GM21360 (cell line): ENCODE results near the gene RSL1D1.
A peak's percentile ranks its signal among the peaks of the same experiment; 100 is the strongest.

Experiments
- ATAC-seq: cut with Tn5 transposase; IDR thresholded peaks from one replicate; pipeline ENCODE4 v1.9.1; 2021; ENCODE audit warnings: mild to moderate bottlenecking, moderate library complexity; ENCODE audit not compliant: unreplicated experiment

RSL1D1 gene

DNA sequence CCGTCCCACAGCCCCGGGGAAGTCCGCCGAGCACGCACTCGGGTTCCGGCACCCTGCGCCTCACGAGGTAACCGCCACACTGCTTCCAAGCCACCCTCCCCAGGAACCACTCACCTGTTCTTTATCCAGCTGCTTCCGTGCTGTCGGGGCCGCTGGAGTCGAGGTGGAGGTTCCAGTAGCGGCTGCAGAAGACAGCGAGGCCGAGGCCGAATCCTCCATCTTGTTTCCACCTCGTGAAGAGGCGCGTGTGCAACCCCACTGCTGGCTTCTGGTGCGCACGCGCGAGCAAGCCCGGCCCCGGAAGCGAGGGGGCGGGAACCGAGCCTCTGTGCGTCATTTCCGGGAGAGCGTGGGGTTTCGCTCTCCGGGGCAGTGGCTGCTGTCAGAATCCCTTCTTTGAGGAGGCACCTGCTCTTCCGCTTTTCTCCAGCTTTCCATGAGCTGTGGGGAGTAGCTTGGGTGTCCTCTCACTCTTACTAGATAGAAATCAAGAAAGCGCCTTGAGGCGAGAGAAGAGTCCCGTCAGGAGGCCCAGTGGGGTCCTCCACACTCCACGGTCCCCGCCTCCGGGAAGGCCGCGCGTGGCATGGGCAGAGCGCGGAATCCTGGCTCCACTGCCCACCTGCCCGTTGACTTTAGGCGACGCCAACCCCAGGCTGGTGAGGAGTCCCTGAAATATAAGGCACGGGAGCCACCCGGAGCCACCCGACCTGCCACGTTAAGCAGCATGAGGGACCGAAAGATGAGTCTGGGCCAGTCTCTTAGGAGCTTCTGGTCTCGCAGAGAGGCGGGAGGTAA is at the start of gene RSL1D1:
RSL1D1 (minus strand) TSS at position 249 of the 798 bp plus-strand sequence; CDS start at position 219, 30 bp downstream.
- peak; percentile 72 for ATAC-seq

- no peak for ATAC-seq
These were observed 49.7 kb upstream of the RSL1D1 start for GRCh38 chr16:11901091-11901490.

DNA sequence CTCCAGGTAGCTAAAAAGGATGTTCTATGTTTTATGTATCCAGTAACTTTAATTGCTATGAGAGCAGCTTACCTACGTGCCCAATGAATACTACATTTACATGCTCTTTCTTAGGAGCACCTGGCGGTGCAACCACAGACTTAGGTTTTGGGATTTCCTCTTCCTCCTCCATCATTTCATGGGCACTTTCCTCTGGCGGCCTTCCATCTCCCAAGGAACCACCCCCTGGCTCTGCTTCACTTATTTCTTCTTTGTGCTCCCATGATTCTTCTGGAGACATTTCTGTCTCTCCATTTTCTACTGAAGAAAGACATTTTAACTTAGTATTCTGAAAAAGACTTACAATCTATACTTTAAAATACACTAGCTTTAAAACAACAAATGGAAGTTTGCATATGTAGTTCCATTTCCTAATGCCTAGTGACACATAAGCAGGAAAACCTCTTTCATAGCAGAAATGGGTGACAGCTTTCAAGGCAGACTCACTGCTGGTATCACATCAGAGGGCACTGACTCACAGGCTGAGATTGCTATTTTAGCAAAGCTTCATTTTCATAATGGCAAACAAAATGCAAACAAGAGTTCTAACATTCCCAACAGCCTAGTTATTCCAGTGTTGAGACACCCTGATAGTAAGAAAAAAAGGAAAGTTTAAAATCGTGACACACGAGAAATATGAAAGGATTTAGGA is 45.3 kb upstream of the RSL1D1 start:
- ATAC-seq = no peak

DNA sequence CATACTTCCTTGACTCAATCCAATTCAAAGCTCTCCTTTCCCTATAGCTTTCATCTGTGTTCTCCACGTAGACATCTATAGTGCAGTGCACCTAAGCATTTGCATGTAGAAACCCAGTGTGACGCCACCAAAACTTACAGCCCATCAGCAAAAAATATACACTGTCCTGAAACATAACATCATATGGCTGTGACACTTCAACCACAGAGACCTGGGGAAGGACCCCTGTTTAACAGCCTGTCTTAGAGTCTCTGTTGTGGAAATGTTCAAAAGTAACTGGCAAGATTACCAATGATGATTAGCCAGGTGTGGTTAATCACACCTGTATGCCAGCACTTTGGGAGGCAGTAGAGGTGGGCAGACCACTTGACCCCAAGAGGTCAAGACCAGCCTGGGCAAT is 42.2 kb upstream of the RSL1D1 start:
- ATAC-seq = no peak

DNA sequence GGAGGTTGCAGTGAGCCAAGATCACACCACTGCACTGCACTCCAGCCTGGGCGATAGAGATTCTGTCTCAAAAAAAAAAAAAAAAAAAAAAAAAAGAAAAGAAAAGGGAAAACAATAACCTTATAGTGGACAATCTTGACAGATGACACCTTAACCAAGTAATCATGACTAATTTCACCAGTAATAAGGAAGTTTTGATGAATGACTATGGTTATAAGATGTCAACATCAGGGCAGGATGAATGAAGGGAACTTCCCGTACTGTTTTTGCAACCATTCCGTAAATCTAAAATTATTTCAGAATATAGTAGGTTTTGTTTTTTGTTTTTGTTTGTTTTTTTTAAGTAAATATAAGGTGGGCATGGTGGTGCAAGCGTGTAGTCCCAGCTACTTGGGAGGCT is 41.4 kb upstream of the RSL1D1 start:
- no peak for ATAC-seq

- ATAC-seq = no peak
These were observed 39.1 kb upstream of the RSL1D1 start for GRCh38 chr16:11890231-11890965.

GRCh38 chr16:11886881-11887280 is 35.5 kb upstream of the RSL1D1 start:
- ATAC-seq = no peak

- no peak for ATAC-seq
These were observed 32.7 kb upstream of the RSL1D1 start for GRCh38 chr16:11884035-11884434.

DNA sequence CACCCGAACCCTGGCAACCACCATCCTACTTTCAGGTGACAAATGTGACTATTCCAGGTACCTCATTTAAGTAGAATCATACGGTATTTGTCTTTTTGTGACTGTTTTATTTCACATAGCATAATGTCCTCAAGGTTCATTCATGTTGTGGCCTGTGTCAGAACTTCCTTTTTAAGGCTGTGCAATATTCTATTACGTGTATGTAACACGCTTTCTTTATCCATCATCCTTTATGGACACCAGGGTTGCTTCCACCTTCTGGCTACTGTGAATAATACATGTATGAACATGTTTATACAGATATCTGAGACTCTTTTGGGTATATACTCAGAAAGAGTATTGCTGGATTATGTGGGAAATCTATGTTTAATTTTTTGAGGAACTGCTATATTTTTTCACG is 28.7 kb upstream of the RSL1D1 start:
- ATAC-seq = no peak

GRCh38 chr16:11877374-11877773 is 26.0 kb upstream of the RSL1D1 start:
- no peak for ATAC-seq

GRCh38 chr16:11876306-11876705 is 25.0 kb upstream of the RSL1D1 start:
- no peak for ATAC-seq

DNA sequence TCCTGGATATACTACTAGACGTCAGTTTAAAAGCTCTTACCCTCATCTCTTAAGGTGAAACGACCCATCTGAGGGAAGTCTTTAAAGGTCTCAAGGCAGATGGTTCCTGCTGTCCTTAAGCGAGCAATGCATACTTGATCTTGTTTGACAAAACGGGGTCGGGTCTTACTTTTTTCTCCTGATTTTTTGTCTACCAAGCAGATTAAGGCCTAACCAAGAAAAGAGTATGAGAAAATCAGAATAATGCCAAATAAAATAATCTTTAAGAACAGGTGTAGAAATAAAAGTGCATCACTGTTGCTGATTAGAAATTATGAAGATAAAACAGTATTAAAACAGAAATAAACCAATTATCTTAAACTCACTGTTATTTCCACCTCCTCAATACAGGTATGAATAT is 24.4 kb upstream of the RSL1D1 start:
- no peak for ATAC-seq

- no peak for ATAC-seq
These were observed 19.9 kb upstream of the RSL1D1 start for GRCh38 chr16:11871193-11871592.

- ATAC-seq = no peak
These were observed 19.1 kb upstream of the RSL1D1 start for GRCh38 chr16:11870399-11870798.

- no peak for ATAC-seq
These were observed 18.2 kb upstream of the RSL1D1 start for GRCh38 chr16:11869353-11870228.

GRCh38 chr16:11868412-11868980 is 17.2 kb upstream of the RSL1D1 start:
- ATAC-seq = no peak

DNA sequence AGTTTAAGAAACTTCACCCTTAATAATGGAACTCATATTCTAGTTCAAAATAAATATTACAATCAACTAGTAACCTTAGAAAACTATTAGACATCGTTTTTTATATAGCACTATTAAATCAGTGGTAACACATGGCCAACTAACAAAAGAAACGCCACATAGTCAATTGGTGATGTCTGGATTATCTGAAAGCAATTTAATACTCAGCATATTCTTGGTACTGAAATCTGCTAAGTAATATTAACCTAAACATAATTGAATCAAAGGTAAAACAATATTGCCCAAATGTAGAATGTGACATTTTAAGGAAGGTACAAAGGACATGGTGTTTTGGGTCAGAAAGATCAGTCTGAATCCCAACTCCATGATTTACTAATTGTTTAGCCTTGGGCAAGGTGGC is 11.1 kb upstream of the RSL1D1 start:
- ATAC-seq = no peak

- no peak for ATAC-seq
These were observed 5.8 kb upstream of the RSL1D1 start for GRCh38 chr16:11857161-11857560.

GRCh38 chr16:11852092-11852809 is 909 bp upstream of the RSL1D1 start:
- ATAC-seq = no peak

DNA sequence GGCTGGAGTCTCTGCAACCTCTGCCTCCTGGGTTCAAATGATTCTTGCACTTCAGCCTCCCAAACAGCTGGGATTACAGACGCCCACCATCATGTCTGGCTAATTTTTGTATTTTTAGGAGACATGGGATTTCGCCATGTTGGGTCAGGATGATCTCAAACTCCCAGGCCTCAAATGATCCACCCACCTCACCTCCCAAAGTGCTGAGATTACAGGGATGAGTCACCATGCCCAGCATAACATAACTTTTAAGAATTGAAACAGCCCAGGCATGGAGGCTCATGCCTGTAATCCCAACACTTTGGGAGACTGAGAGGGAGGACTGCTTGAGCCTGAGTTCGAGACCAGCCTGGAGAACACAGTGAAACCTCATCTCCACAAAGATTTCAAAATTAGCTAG is 2.5 kb downstream of the RSL1D1 start:
- no peak for ATAC-seq
